Superior temporal gyrus (tissue), 1 donor: ENCODE data around the gene EMX1.

Experiments
- DNase-seq: peaks from one replicate; pipeline ENCODE4 v3.0.0-alpha.2; 2016; ENCODE audit errors: extremely low spot score

Gene EMX1

GRCh38 chr2:72924353-72925240 is 7.3 kb downstream of the EMX1 start:
- DNase-seq = no peak

- no peak for DNase-seq
These were observed 8.1 kb downstream of the EMX1 start for GRCh38 chr2:72925328-72925943.

- DNase-seq = no peak
These were observed 9.0 kb downstream of the EMX1 start for GRCh38 chr2:72926368-72926767.

- DNase-seq = no peak
These were observed 9.6 kb downstream of the EMX1 start for GRCh38 chr2:72926811-72927465.

GRCh38 chr2:72927619-72928550 is 10.6 kb downstream of the EMX1 start:
- no peak for DNase-seq

GRCh38 chr2:72929010-72929409 is 11.7 kb downstream of the EMX1 start:
- no peak for DNase-seq

GRCh38 chr2:72931280-72931910 is 14.1 kb downstream of the EMX1 start:
- no peak for DNase-seq

- DNase-seq = no peak
These were observed 14.9 kb downstream of the EMX1 start for GRCh38 chr2:72932045-72932740.

GRCh38 chr2:72932805-72933204 is 15.5 kb downstream of the EMX1 start:
- no peak for DNase-seq

GRCh38 chr2:72933207-72933606 is 15.9 kb downstream of the EMX1 start:
- DNase-seq = no peak

GRCh38 chr2:72933646-72934151 is 16.4 kb downstream of the EMX1 start:
- DNase-seq = no peak

- no peak for DNase-seq
These were observed 17.6 kb downstream of the EMX1 start for GRCh38 chr2:72934683-72935610.

- no peak for DNase-seq
These were observed 18.3 kb downstream of the EMX1 start for GRCh38 chr2:72935611-72935957.

- DNase-seq = peak; percentile 65
These were observed 19.5 kb downstream of the EMX1 start for GRCh38 chr2:72936660-72937355.

- no peak for DNase-seq
These were observed 20.0 kb downstream of the EMX1 start for GRCh38 chr2:72937356-72937669.

GRCh38 chr2:72938455-72938854 is 21.1 kb downstream of the EMX1 start:
- DNase-seq = no peak

- DNase-seq = no peak
These were observed 23.0 kb downstream of the EMX1 start for GRCh38 chr2:72940361-72940760.

- no peak for DNase-seq
These were observed 23.5 kb downstream of the EMX1 start for GRCh38 chr2:72940786-72941185.

GRCh38 chr2:72942293-72942692 is 25.0 kb downstream of the EMX1 start:
- DNase-seq = no peak
